ENCODE measurements around the gene DNAL4.

DNA sequence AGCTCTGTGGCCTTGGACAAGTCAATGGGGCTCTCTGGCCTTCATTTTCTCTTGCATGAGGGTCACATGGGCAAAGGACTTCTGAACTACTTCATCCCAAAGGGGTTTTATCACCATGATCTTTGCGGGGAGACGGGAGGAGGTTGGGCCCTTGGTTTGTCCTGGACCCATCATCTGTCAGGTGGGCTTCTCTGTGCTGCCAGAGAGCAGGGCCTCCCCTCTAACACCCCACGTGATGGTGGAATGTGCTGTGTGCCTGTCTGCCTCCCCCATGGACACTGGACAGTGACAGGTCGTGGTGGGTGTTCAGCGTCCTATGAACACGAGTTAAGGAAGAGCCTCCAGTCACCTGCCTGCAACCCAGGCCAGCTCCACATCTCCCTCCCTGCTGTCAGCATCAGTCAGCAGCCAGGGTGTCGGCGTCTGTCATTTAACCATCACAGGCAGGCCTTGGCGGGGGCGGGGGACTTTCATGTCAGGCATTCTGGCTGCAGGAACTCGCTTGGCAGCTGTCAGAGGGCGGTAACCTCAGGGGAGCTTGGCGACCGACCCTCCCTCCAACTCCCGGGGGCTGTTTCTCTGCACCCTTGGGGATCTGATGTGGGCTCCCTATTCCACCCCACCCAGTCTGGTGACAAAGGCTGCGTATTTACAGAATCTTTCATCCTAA lies 35.5 kb downstream of the DNAL4 start:
- TF ChIP-seq CTCF (optimal IDR thresholded peaks at IDR 0.05 in 1 of 3, IDR thresholded peaks at IDR 0.05 in 1 of 3, conservative IDR thresholded peaks at IDR 0.05 in 1 of 3; ENCODE audit: extremely low read depth in 1 of 3, insufficient read depth in 2 of 3, low read length in 3 of 3) (no peak), EZH2 (IDR thresholded peaks at IDR 0.05; ENCODE audit: low read length) (no peak)

All from keratinocyte (primary cell).